ENCODE data around the gene STK16.

The STK16 gene

GRCh38 chr2:219296631-219297391 is 51.5 kb downstream of the STK16 start:
- TF ChIP-seq CTCF (conservative IDR thresholded peaks at IDR 0.05; ENCODE audit: low read length): no peak
- no peak overlapping the region for H3K4me3 ChIP-seq (ENCODE audit: low read length)
- DNase-seq (ENCODE audit: low read depth): no peak

- peak; percentile 36 for TF ChIP-seq CTCF (conservative IDR thresholded peaks at IDR 0.05; ENCODE audit: low read length)
- no peak for DNase-seq (ENCODE audit: low read depth)
- no peak overlapping the region for H3K4me3 ChIP-seq (ENCODE audit: low read length)
Observed at GRCh38 chr2:219297766-219298456, 52.6 kb downstream of the STK16 start.

GRCh38 chr2:219298759-219299371 is 53.6 kb downstream of the STK16 start:
- DNase-seq (ENCODE audit: low read depth): peak; percentile 70
- H3K4me3 ChIP-seq (ENCODE audit: low read length): no peak overlapping the region
- TF ChIP-seq CTCF (conservative IDR thresholded peaks at IDR 0.05; ENCODE audit: low read length): peak; percentile 96

GRCh38 chr2:219299372-219299760 is 54.1 kb downstream of the STK16 start:
- no peak for DNase-seq (ENCODE audit: low read depth)
- H3K4me3 ChIP-seq (ENCODE audit: low read length): no peak overlapping the region
- TF ChIP-seq CTCF (conservative IDR thresholded peaks at IDR 0.05; ENCODE audit: low read length): no peak
